GM19043 (cell line): Measurements from ENCODE around the gene DNAH9.

ENCODE experiments used
- ATAC-seq: cut with Tn5 transposase; IDR thresholded peaks from one replicate; pipeline ENCODE4 v1.9.1; 2021; ENCODE audit warnings: low read depth; ENCODE audit not compliant: unreplicated experiment

Gene DNAH9

GRCh38 chr17:11598274-11599221, at the start of gene DNAH9:
Gene DNAH9, plus strand, starts transcription at chr17:11598470. Its CDS starts 29 bp downstream, at chr17:11598499.
- ATAC-seq, result no peak

- no peak for ATAC-seq
Measured at GRCh38 chr17:11550431-11550830, 47.8 kb upstream of the DNAH9 start.

GRCh38 chr17:11551442-11551841, 46.8 kb upstream of the DNAH9 start:
- no peak for ATAC-seq

GRCh38 chr17:11553135-11553534, 45.1 kb upstream of the DNAH9 start:
- ATAC-seq, result no peak

GRCh38 chr17:11554042-11554441, 44.2 kb upstream of the DNAH9 start:
- no peak for ATAC-seq

- ATAC-seq, result no peak
Measured at GRCh38 chr17:11554542-11554941, 43.7 kb upstream of the DNAH9 start.

- no peak for ATAC-seq
Measured at GRCh38 chr17:11555530-11555929, 42.7 kb upstream of the DNAH9 start.

GRCh38 chr17:11557727-11558452, 40.4 kb upstream of the DNAH9 start:
- ATAC-seq, result no peak

GRCh38 chr17:11558681-11559234, 39.5 kb upstream of the DNAH9 start:
- ATAC-seq, result no peak

- no peak for ATAC-seq
Measured at GRCh38 chr17:11559601-11560000, 38.7 kb upstream of the DNAH9 start.

- ATAC-seq, result no peak
Measured at GRCh38 chr17:11561281-11561680, 37.0 kb upstream of the DNAH9 start.

- ATAC-seq, result no peak
Measured at GRCh38 chr17:11561702-11562101, 36.6 kb upstream of the DNAH9 start.

GRCh38 chr17:11564589-11565380, 33.5 kb upstream of the DNAH9 start:
- no peak for ATAC-seq

- no peak for ATAC-seq
Measured at GRCh38 chr17:11565591-11565990, 32.7 kb upstream of the DNAH9 start.

- no peak for ATAC-seq
Measured at GRCh38 chr17:11578998-11579397, 19.3 kb upstream of the DNAH9 start.

GRCh38 chr17:11580677-11581076, 17.6 kb upstream of the DNAH9 start:
- no peak for ATAC-seq

- ATAC-seq, result no peak
Measured at GRCh38 chr17:11582217-11582616, 16.1 kb upstream of the DNAH9 start.

- no peak for ATAC-seq
Measured at GRCh38 chr17:11583306-11583992, 14.8 kb upstream of the DNAH9 start.

- no peak for ATAC-seq
Measured at GRCh38 chr17:11589716-11590115, 8.6 kb upstream of the DNAH9 start.

- no peak for ATAC-seq
Measured at GRCh38 chr17:11601661-11602060, 3.4 kb downstream of the DNAH9 start.
